Activated CD8-positive, alpha-beta memory T cell treated with anti-CD3 and anti-CD28 coated beads for 4 hours (primary cell): Measurements from ENCODE around the gene CST11.

Experiments
- DNase-seq, 2 donors: peaks; one replicate each; pipeline ENCODE4 v3.0.0-alpha.2; 2020; ENCODE audit warnings: low read depth in 2 of 2

CST11 gene

DNA sequence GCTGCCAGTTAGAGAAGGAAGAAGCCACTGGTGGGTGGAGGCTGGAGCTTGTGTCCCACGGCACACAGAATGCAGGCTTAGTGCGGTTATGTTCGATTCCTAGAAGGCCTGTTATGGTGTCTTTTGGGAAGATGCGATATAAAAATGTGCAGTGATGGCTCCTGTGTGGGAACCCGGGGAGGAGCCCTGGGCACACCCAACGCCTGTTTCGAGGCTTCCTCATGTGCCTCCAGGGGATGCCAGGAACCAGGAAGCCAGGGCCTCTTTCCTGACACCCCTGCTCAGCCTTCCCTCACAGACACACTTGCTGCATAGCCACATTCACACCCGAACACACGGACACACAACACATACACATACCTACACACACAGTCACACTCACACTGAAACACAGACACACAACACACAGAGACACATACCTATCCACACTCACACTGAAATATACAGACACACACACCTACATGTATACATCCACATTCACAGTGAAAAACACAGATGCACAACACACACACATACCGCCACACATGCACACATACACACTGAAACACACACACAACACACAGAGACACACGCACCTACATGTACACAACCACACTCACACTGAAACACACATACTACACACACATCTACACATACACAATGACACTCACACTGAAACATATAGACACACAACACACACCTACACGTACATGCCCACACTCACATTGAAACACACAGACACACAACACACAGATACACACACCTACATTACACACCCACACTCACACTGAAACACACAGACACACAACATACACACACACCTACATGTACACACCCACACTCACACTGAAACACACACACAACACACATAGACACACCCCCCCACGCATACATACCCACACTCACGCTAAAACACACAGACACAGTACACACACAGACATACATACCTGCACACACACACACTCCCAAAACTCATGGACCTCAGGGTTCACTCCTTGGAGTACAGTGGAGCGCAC lies 1.2 kb upstream of the CST11 start:
- no peak for DNase-seq

DNA sequence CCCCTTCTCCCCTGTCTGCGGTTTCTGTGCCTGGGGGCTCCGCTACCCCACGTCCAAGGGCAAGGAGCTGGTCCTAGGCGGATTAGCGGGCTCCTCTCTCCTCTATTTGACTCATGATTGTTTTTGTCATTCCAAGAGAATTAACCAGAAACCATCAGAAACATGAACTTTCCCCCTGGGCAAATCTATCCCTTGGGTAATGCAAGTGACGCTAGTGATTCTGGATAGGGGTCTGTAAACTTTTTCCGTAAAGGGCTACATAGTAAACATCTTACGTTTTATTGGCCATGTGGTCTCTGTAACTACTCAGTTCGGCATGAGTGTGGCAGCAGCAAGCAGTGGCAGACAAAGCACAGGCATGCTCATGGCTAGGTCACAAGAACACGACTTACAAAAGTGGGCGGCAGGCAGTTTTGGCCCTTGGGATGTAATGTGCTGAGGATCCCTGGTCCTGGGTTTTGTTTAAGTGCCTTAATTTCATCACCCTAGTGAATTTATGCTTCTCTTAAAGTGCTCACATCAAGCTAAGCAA lies 654 bp downstream of the CST11 start:
- DNase-seq, result no peak

DNA sequence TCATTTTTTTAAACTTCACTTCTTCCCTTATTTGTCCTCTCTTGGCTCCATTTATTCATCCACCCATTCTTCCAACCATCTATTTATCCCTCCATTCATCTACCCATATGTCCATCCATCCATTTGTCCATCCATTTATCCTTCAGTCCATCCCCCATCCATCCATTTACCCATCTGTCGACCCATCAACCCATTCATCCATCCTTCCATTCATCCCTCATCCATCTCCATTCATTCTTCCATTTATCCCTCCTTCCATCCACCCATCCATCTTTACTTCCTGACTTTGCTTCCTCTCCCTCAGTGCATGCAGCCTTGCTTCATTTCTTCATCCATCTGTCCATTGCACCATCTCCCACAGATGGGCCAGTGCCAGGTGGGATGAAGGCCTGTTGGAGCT lies 1.8 kb downstream of the CST11 start:
- DNase-seq, result no peak

DNA sequence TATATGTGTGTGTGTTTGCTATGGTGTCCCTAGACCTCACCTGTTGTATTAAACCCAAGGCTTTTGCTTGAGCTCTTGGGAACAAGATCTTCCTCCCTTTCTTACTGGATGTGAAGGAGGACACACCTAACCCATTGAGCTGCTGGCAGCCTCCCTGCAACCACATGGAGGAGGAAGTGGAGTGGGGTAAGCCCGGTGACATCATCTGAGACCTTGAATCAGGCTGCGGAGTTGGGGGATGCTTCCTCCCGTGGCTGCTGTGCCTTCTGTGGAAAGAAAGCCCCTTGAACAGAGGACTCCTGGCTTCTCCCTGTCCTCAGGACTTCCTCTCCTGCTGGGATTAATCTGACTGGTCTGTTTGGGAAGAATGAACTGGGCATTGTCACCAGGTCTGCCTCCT lies 3.3 kb downstream of the CST11 start:
- no peak for DNase-seq

DNA sequence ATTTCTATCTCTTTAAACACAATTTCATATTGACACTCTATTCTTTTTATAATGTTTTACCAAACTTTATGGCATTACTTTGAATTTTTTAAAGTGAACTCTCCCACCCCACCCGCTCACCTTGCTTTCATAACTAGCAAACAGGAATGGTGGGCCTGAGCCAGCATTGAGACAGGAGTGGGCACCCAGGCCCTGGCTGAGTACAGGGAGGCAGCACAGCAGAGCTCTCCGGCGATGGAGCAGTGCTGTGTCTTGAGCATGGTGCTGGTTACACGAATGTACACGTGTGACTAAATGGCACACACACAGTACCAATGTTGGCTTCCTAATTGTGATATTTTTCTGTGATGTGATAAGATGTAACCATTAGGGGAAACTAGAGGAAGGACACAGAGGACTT lies 4.5 kb downstream of the CST11 start:
- DNase-seq, result no peak

DNA sequence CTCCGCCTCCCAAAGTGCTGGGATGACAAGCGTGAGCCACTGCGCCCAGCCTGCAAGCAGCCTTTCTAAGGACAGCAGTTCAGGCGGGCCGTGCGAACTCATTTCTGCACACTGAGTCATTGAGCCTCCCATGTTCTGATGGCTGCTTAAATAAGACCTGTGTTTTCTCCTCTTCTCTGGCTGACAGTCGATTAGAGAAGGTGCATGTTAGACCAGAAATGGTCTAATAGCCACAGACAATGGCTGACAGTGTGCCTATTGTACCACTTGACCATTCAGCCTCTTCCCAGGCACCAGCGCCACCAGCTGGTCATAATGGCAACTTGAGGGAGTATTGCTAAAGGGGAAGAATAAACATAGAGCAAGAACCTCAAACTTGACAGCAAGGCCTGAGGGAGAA lies 6.2 kb downstream of the CST11 start:
- no peak for DNase-seq

DNA sequence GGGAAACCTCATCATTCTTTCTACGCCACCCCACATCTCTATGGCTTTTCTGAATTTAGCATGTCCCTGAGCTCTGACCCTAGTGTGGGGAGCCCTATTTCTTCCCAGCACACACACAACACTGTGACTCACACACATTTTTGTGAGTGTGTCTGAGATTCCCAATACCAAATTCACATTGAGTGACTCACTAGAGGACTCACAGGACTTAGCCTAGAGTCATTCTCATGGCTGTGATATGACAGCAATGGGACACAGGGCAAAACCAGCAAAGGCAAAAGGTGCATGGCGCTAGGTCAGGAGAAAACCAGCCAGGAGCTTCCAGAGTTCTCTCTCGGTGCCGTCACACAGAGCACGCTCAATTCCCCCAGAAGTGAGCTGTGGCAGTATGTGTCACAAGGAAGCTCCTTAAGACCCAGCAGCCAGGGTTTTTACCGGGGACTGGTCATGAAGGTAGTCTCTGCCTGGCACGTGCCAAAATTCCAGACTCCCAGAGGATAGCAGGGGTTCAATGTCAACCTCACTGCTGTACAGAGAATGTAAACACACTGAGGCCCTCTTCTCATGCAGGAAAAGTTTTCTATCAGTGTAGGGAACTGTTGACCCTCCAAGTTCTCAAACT lies 7.0 kb downstream of the CST11 start:
- DNase-seq, result no peak

DNA sequence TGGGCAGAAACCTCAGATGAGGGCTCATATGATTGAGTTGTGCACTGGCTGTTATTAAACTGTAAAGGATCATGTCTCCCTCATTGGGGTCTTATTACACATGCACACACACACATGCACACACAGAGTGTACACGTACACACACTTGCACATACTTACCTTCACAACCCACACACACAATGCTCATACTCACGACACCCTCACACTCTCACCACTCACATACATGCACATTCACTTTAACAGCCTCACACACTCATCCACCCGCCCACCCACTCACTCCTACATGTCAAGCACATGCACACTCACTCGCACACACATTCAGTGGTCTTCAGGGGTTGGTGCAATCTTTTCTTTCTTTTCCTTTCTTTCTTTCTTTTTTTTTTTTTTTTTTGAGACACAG lies 7.8 kb downstream of the CST11 start:
- DNase-seq, result no peak

DNA sequence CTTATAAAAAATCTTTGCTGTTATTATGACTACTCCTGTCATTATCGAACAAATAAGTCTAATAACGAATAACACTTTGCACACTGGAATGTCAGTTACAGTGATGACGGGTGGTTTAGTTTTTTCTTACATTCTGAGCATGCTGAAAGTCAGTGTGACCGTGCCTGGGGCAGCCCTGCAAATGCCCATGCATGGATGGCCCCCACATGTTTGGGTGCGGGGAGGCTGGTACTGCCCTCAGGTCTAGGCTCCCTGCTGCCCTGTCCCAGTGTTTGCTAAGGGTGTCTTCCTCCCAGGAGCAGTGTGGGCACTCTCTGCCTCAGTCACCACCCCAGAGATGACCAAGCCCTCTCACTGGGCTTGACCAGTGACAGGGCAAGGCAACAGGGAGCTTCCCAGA lies 10.2 kb downstream of the CST11 start:
- no peak for DNase-seq

DNA sequence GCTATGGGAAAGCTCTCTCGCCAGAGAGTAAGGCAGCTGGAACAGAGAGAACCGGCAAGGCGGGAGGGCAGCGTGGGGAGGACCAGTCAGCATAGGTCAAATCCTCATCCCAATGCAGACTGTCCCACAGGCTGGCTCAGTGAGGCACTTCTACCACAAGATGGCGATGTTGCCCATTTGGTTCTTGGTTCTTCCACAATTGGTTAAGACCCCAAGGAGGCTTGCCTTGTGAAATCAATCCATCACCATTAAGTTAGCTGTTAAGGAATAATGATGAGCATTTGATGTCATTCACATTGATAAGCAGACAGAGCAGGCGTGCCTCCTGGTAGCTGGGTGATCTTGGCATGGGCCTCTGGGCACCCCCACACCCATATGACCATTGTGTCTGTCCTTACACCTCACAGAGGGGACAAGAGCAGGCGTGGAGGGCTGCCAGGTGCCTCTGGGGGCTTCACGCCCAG lies 10.8 kb downstream of the CST11 start:
- peak; percentile 27 to 29 for DNase-seq

DNA sequence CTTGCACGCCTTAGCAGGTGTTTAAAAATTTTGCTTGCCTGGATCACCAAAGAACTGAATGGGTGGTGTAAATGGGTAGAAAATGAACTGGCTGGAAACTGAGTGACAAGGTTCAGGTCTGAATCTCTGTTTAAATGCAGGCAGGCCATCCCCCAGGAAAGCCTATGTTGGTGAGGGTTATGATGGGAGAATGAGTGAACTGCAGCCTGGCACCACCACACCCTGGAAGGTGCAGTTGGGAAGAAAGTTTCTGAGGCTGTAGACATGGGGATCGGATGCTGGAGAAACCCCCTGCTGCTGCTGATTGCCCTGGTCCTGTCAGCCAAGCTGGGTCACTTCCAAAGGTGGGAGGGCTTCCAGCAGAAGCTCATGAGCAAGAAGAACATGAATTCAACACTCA lies 12.7 kb downstream of the CST11 start:
- DNase-seq, result no peak

DNA sequence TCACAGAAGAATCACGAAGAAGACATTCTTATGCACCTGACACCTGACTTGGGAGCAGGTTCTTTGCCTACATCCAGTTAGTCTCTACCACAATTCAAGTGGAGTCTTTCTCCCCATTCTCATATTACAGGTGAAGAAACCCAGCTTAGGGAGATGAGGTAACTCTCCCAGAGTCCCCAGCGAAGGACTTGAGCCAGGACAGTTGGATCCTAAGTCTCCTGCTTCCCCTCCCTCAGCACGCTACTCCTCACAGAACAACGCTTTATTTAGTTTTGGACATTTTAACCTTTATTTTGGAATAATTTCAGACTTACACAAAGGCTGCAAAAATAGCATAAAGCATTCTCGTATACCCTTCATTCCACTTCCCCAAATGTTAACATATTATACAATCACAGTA lies 14.0 kb downstream of the CST11 start:
- no peak for DNase-seq

DNA sequence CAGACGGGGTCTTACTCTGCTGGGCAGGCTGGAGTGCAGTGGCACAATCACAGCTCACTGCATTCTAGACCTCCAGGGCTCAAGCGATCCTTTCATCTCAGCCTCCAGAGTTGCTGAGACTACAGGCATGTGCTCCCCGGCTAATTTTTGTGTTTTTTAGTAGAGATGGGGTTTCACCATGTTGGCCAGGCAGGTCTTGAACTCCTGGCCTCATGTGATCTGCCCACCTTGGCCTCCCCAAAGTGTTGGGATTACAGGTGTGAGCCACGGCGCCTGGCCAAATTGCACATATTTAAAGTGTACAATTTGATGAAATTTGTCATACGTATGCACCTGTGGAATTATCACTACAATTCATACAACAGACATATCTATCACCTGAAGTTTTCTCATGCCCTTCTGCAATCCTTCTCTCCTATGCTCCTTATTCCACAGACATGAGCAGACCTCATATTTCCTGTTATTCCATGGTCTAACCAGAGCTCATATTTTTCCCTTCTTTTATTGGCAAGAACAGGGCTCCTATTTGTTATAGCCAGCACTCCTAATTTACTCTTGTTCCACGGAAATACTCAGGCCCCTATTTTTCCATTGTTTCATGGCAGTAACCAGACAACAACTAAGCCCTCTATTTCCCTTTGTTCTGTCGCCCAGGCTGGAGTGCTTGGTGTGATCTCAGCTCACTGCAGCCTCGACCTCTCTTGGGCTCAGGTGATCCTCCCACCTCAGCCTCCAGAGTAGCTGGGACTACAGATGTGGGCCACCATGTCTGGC lies 15.4 kb downstream of the CST11 start:
- no peak for DNase-seq

DNA sequence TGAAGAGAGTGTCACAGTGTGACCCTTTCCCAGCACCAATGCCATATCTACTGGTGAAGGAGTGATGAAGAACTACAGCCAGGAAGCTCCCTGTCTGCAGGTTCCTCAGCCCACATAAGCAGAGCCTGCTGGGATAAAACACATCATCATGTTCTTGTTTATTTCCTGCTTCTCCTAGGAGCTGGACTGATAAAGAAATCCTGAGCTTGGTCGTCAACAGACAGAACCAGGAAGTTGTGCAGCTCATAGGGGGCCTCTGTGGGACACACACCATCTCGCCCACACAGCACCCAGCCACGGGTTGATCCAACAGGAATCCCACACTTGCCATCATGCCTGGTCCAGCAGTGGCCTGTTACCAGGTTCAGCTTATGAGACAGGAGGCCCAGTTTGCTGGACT lies 16.0 kb downstream of the CST11 start:
- no peak for DNase-seq

DNA sequence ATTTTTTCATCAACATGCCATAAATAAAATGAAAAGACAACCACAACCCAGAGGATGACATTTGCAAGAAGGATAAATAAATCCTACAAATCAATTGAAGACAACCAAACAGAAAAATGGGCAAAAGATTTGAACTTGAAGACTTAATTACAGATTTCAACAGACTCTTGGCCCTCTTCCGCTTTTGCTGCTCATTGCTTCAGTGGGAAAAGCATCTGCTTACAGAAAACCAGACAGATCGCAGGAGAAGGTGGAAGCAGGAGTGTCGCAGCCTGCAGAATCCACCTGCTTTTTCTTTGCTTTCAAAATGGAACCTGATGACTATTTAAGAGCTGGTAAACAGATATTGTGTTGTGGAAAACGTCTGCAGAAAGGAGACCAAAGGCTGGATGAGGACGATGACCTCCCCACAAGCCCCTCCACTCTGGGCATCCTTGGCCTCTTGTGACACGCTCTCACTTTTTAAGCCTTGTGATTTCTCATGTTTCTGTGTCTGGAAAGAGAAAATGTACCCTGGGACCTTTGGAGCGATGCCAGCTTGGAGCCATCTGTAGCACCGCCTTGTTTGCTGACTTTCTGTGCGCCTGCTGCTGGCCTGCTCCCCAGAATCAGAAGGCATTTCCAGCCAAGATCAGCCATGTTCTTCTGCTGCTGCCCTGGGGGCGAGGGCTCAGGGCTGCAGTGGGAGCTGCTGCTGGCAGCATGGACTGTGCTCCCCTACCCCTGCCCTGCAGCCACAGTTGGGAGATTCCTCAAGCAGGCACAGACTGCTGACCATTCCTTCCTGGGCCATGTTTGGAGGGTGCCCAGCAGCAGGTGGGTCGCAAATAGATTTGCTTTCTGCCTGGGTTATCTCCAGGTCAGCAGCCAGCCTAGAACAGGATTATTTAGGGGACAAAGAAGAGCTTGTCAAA lies 16.8 kb downstream of the CST11 start:
- DNase-seq, result no peak

DNA sequence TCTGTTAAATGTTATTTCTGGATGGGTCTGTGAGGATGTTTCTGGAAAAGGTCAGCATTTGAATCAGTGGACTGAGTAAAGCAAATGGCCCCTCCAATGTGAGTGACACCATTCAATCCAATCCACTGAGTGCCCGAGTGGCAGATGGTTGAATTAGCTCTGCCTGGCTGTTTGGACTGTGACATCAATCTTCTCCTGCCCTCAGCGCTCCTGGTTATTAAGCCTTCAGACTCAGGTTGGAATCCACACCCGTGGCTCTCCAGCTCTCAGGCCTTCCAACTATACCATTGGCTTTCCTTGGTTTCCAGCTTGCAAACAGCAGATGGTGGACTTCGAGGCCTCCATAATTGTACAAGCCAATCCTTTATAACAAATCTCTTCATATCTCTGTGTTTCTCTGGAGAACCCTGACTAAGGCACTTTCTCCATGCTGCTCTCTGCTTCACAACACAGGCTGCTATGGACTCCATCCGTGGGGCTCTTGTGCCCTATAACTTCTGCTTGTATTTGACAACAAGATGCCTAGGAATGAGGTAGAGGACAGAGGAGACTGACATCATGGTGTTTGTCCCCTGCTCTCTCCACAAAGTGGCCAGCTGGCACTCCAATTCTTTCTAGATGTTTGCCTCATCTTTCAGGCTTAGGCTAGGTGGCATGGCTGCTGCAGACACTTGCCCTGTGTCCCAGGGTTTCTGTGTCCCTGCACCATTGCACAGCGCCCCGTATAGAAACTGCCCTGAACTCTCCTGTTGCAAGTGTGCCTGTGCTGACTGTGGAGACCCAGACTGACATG lies 18.0 kb downstream of the CST11 start:
- DNase-seq, result no peak

DNA sequence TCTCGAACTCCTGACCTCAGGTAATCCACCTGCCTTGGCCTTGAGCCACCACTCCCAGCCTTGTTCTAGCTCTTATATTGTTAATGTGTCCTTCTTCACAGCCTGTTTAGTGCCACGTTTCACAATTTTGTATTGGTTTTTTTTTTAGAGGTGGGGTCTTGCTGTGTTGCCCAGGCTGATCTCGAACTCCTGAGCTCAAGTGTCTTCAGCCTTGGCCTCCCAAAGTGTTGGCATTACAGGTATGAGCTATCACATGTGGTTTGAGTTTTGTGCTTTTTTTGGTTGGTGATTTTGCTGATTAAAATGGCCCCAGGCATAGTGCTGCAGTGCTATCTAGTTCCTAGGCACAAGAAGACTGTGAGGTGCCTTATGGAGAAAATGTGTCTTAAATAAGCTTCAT lies 19.0 kb downstream of the CST11 start:
- no peak for DNase-seq

DNA sequence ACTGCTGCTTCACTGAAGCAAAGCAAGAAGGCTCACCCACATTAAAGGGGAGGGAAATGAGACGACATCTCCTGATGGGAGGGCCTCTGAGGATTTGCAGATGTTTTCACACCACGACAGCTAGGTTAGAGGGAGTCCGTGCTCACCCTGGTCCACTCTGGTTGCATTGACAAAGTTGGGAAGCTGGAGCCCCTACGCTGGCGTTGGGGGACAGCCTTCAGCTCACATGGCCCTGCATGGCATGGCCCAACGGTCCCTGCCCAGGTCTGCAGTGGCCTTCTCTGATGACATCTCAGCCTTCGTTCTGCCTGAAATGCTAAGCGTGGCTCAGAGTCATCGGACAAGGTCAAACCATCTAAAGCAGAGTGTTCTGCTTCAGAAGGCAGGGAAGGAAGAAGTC lies 27.5 kb downstream of the CST11 start:
- no peak for DNase-seq

DNA sequence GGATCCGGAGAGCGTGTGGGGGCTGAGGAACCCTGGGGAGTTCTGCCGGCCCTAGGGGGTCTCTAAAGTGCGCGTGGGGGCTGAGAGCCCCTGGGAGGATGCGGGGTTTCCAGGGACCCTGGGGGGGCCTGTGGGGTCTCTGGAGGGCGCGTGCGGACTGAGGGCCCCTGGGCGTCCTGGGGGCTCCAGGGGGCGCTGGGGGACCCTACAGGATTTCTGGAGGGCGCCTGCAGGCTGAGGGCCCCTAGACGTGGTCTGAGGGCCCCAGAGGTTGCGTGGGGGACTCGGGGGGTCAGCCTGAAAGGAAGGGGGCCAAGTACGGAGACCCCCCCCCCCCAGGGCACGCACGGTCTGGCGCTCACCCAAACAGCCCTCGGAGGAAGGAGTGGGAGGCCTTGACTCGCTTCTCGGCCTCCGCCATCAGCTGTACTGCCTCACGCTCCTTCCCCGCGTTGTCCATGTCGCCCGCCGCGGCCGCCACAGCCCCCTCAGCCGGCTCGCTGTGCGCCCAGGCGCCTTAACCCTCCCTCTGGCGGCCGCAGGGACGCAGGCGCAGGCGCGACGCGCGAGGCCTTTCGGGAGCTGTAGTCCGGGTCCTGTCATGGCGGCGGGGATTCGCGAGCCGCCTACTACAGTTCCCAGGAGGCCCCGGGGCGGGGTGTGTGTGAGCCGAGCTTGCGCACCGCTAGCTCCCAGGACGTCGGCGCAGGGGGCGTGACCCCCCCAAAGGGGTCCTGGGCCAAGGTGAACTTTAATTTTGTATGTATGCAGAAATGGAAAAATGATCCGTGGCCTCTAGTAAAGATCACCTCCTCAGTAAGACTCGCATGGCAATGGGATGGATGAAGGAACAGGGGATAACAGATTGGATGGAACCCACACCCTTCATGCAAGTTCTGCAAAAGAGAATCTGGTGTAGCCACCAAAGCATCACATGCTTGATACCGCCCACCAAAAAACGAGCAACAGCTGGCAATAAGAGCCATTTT lies 31.4 kb downstream of the CST11 start, which contains the start of gene NAPB:
Gene NAPB (minus strand): TSS at position 546 of the 989 bp plus-strand sequence. CDS start 86 bp downstream, at position 460.
- DNase-seq, result peak; percentile 82 to 87
